HEK293T (cell line): Measurements from ENCODE around the gene SERPINA9.

Experiments used
- CTCF ChIA-PET: fragments of 350-600 bp; formaldehyde crosslinking; extraction: SDS; loops from one replicate; lab custom pipeline; 2021; ENCODE audit warnings: antibody characterized with exemption, inconsistent platforms; lab: Yijun Ruan, JAX
- POLR2A ChIA-PET: fragments of 350-600 bp; formaldehyde crosslinking; extraction: SDS; loops from one replicate; lab custom pipeline; 2020; ENCODE audit warnings: antibody characterized with exemption, inconsistent platforms; lab: Yijun Ruan, JAX
- DNase-seq: peaks from one replicate; pipeline ENCODE4 v3.0.0; 2012; ENCODE audit warnings: mixed read lengths; ENCODE audit errors: extremely low spot score
- ARNT ChIP-seq: fragments of 450-650 bp; IDR thresholded peaks from 2 replicates; pipeline ENCODE4 v1.6.1; 2017; ENCODE audit warnings: mild to moderate bottlenecking
- BHLHE40 ChIP-seq: fragments of 450-650 bp; IDR thresholded peaks from 2 replicates; pipeline ENCODE4 v1.6.1; 2016; ENCODE audit warnings: mild to moderate bottlenecking, moderate library complexity, borderline replicate concordance
- CTBP1 ChIP-seq: fragments of 450-650 bp; IDR thresholded peaks from 2 replicates; pipeline ENCODE4 v1.6.1; 2016; ENCODE audit warnings: borderline replicate concordance
- ELF4 ChIP-seq: fragments of 450-650 bp; IDR thresholded peaks from 2 replicates; pipeline ENCODE4 v1.6.1; 2017; ENCODE audit warnings: antibody characterized with exemption
- FOXA1 ChIP-seq: fragments of 450-650 bp; IDR thresholded peaks from 2 replicates; pipeline ENCODE4 v1.6.1; 2016; ENCODE audit warnings: mild to moderate bottlenecking
- FOXK2 ChIP-seq: fragments of 450-650 bp; IDR thresholded peaks from 2 replicates; pipeline ENCODE4 v1.6.1; 2016; ENCODE audit warnings: mild to moderate bottlenecking
- FOXM1 ChIP-seq: fragments of 450-650 bp; IDR thresholded peaks from 2 replicates; pipeline ENCODE4 v1.6.1; 2017; ENCODE audit warnings: mild to moderate bottlenecking, borderline replicate concordance
- HDGF ChIP-seq: fragments of 450-650 bp; IDR thresholded peaks from 2 replicates; pipeline ENCODE4 v1.6.1; 2017; ENCODE audit warnings: antibody characterized with exemption, borderline replicate concordance
- L3MBTL2 ChIP-seq: fragments of 450-650 bp; conservative IDR thresholded peaks from 2 replicates; pipeline ENCODE4 v1.6.1; 2016; ENCODE audit warnings: mild to moderate bottlenecking
- LEF1 ChIP-seq: fragments of 450-650 bp; IDR thresholded peaks from 2 replicates; pipeline ENCODE4 v1.6.1; 2017; ENCODE audit warnings: mild to moderate bottlenecking, borderline replicate concordance
- NFRKB ChIP-seq: fragments of 450-650 bp; IDR thresholded peaks from 2 replicates; pipeline ENCODE4 v1.6.1; 2016; ENCODE audit warnings: mild to moderate bottlenecking, moderate library complexity
- PKNOX1 ChIP-seq: fragments of 450-650 bp; IDR thresholded peaks from 2 replicates; pipeline ENCODE4 v1.6.1; 2016
- SP1 ChIP-seq: fragments of 450-650 bp; IDR thresholded peaks from 2 replicates; pipeline ENCODE4 v1.6.1; 2017
- SUZ12 ChIP-seq: fragments of 450-650 bp; IDR thresholded peaks from 2 replicates; pipeline ENCODE4 v1.6.1; 2016; ENCODE audit warnings: mild to moderate bottlenecking
- TARDBP ChIP-seq: fragments of 450-650 bp; IDR thresholded peaks from 2 replicates; pipeline ENCODE4 v1.6.1; 2016
- ZNF384 ChIP-seq: fragments of 450-650 bp; IDR thresholded peaks from 2 replicates; pipeline ENCODE4 v1.6.1; 2016

The SERPINA9 gene

GRCh38 chr14:94441130-94441529 lies 34.9 kb downstream of the SERPINA9 start:
- CTCF ChIA-PET = no interaction called here
- DNase-seq = no peak
- POLR2A ChIA-PET = no interaction called here
- TF ChIP-seq LEF1 (no peak), L3MBTL2 (no peak), FOXA1 (no peak), PKNOX1 (no peak), NFRKB (no peak), FOXM1 (no peak), BHLHE40 (no peak), ELF4 (no peak), ARNT (no peak), CTBP1 (no peak), ZNF384 (no peak)

- CTCF ChIA-PET = no interaction called here
Measured at GRCh38 chr14:94439453-94440057, 36.4 kb downstream of the SERPINA9 start.

GRCh38 chr14:94428610-94429009 lies 47.4 kb downstream of the SERPINA9 start:
- POLR2A ChIA-PET = no interaction called here
- CTCF ChIA-PET = interaction anchor here (1.3 to 1.6 kb wide), 2 partner anchors 58 to 121 kb away, joined by 3 to 4 read pairs; no protein-coding TSS in a partner anchor
- no peak for DNase-seq
- TF ChIP-seq HDGF (no peak), ARNT (no peak), FOXA1 (no peak), FOXK2 (no peak), FOXM1 (no peak), L3MBTL2 (no peak), LEF1 (no peak), PKNOX1 (no peak), TARDBP (no peak), ELF4 (no peak), ZNF384 (no peak), NFRKB (no peak)

More at GRCh38 chr14:94439453-94440057, 36.4 kb downstream of the SERPINA9 start:
- TF ChIP-seq CTBP1 (no peak), BHLHE40 (no peak), L3MBTL2 (no peak), HDGF (no peak)
- POLR2A ChIA-PET = no interaction called here
- DNase-seq = no peak

GRCh38 chr14:94427016-94427613 lies 48.9 kb downstream of the SERPINA9 start:
- ChIA-PET CTCF (interaction anchor here (1.6 kb wide), 1 partner anchor 122 kb away, joined by 4 read pairs; no protein-coding TSS in a partner anchor), POLR2A (no interaction called here)
- no peak for TF ChIP-seq LEF1
- TF ChIP-seq FOXA1 = no peak
- TF ChIP-seq TARDBP = no peak
- no peak for TF ChIP-seq FOXM1
- no peak for TF ChIP-seq HDGF
- no peak for TF ChIP-seq ZNF384
- TF ChIP-seq NFRKB = no peak
- no peak for TF ChIP-seq FOXK2
- TF ChIP-seq L3MBTL2 = no peak
- no peak for TF ChIP-seq ELF4
- no peak for TF ChIP-seq SUZ12
- no peak for DNase-seq

- CTCF ChIA-PET = interaction anchor here (0.8 kb wide), 1 partner anchor 123 kb away, joined by 3 read pairs; no protein-coding TSS in a partner anchor
- POLR2A ChIA-PET = no interaction called here
- TF ChIP-seq ZNF384 (no peak), PKNOX1 (no peak)
- no peak for DNase-seq
Measured at GRCh38 chr14:94426526-94426925, 49.5 kb downstream of the SERPINA9 start.

- CTCF ChIA-PET = interaction anchor here (1.2 kb wide), 1 partner anchor 11 kb away, joined by 3 read pairs; no protein-coding TSS in a partner anchor
- no peak for DNase-seq
- POLR2A ChIA-PET = no interaction called here
- TF ChIP-seq FOXA1 = no peak
- TF ChIP-seq L3MBTL2 = no peak
- TF ChIP-seq HDGF = no peak
- no peak for TF ChIP-seq TARDBP
- TF ChIP-seq ELF4 = no peak
- no peak for TF ChIP-seq NFRKB
- no peak for TF ChIP-seq SP1
- no peak for TF ChIP-seq FOXK2
- TF ChIP-seq PKNOX1 = no peak
- TF ChIP-seq LEF1 = no peak
Measured at GRCh38 chr14:94424371-94424770, 51.6 kb downstream of the SERPINA9 start.
